ENCODE measurements around the gene OR6C74. TPM values are rescaled to one million over a fixed set of nuclear protein-coding genes. Genes with fewer than 3 reads are reported as not detected.

Gene OR6C74
- total RNA-seq, 1 experiment from 2014 or later = not detected

DNA sequence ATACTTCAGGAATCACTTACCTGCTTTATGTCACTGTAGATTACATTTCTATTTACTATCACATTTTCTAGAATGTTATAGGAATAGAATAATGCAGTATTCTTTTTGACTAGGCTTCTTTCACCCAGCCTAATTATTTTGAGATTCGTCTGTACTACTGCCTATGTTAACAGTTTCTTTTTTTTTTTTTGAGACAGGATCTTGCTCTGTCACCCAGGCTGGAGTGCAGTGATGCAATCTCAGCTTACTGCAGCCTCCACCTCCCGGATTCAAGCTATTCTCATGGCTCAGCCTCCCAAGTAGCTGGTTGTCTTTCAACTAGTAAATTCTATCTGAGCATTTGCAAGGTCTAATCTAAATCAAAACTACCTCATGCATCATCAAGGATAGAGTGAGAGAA, 45.6 kb downstream of the OR6C74 start:
- Mint-ChIP-seq H3K36me3 (no peaks in the 10 kb centered on the region), H3K27me3 (ENCODE audit: low read depth) (no peaks in the 10 kb centered on the region), H3K4me3 (no peak overlapping the region), H3K27ac (no peak overlapping the region), H3K4me1 (no peaks in the 10 kb centered on the region), H3K9me3 (peaks cover 7% of the 10 kb centered on the region)
- ChIA-PET POLR2A (no interaction called here), CTCF (no interaction called here)
- no peak for DNase-seq (ENCODE audit: low spot score)
- no peak for TF ChIP-seq ZNF317 (CRISPR knock-in tag; IDR thresholded peaks at IDR 0.05; ENCODE audit: borderline replicate concordance, low read depth)
- TF ChIP-seq NR2C2 (CRISPR knock-in tag; IDR thresholded peaks at IDR 0.05) = no peak
- no peak for TF ChIP-seq IRF2 (CRISPR knock-in tag; IDR thresholded peaks at IDR 0.05; ENCODE audit: borderline replicate concordance, low read depth)
- no peak for TF ChIP-seq RORB (CRISPR knock-in tag; IDR thresholded peaks at IDR 0.05)
- no peak for TF ChIP-seq JAZF1 (CRISPR knock-in tag; IDR thresholded peaks at IDR 0.05)
- no peak for TF ChIP-seq TEAD4 (CRISPR knock-in tag; IDR thresholded peaks at IDR 0.05)
- TF ChIP-seq TEAD1 (CRISPR knock-in tag; IDR thresholded peaks at IDR 0.05) = no peak
- no peak for TF ChIP-seq USF2 (CRISPR knock-in tag; IDR thresholded peaks at IDR 0.05)
- TF ChIP-seq IRF1 (CRISPR knock-in tag; IDR thresholded peaks at IDR 0.05) = no peak
- TF ChIP-seq, protein P1, sequence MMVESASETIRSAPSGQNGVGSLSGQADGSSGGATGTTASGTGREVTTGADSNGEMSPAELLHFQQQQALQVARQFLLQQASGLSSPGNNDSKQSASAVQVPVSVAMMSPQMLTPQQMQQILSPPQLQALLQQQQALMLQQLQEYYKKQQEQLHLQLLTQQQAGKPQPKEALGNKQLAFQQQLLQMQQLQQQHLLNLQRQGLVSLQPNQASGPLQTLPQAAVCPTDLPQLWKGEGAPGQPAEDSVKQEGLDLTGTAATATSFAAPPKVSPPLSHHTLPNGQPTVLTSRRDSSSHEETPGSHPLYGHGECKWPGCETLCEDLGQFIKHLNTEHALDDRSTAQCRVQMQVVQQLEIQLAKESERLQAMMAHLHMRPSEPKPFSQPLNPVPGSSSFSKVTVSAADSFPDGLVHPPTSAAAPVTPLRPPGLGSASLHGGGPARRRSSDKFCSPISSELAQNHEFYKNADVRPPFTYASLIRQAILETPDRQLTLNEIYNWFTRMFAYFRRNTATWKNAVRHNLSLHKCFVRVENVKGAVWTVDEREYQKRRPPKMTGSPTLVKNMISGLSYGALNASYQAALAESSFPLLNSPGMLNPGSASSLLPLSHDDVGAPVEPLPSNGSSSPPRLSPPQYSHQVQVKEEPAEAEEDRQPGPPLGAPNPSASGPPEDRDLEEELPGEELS (CRISPR knock-in tag; IDR thresholded peaks at IDR 0.05) = no peak
- no peak for TF ChIP-seq ZNF396 (CRISPR knock-in tag; IDR thresholded peaks at IDR 0.05; ENCODE audit: borderline replicate concordance)
- no peak for TF ChIP-seq AFF4 (CRISPR knock-in tag; IDR thresholded peaks at IDR 0.05; ENCODE audit: borderline replicate concordance)
- no peak for TF ChIP-seq PRRX2 (CRISPR knock-in tag; IDR thresholded peaks at IDR 0.05)
- TF ChIP-seq STAT6 (CRISPR knock-in tag; conservative IDR thresholded peaks at IDR 0.05; ENCODE audit: low read depth) = no peak
- no peak for ATAC-seq

Other genes starting within 250 kb of the OR6C74 start
- not detected in 3 replicates for gene NEUROD4, start 224.6 kb upstream of the OR6C74 start, total RNA-seq (2021)
- gene OR9K2, start 118.2 kb upstream of the OR6C74 start, total RNA-seq (2021) = not detected in 3 replicates
- gene OR10A7, start 23.6 kb upstream of the OR6C74 start, total RNA-seq (2021) = not detected in 3 replicates
- gene OR6C6, start 52.0 kb downstream of the OR6C74 start, total RNA-seq (2021) = not detected in 3 replicates
- gene OR6C1, start 69.7 kb downstream of the OR6C74 start, total RNA-seq (2021) = not detected in 3 replicates
- gene OR6C3, start 86.1 kb downstream of the OR6C74 start, total RNA-seq (2021) = not detected in 3 replicates
- not detected in 3 replicates for gene OR6C75, start 118.4 kb downstream of the OR6C74 start, total RNA-seq (2021)
- gene OR6C65, start 155.9 kb downstream of the OR6C74 start, total RNA-seq (2021) = not detected in 3 replicates
- not detected in 3 replicates for gene OR6C76, start 181.6 kb downstream of the OR6C74 start, total RNA-seq (2021)
- not detected in 3 replicates for gene OR6C2, start 199.5 kb downstream of the OR6C74 start, total RNA-seq (2021)
- gene OR6C70, start 225.5 kb downstream of the OR6C74 start, total RNA-seq (2021) = not detected in 3 replicates
- gene OR6C68, start 247.8 kb downstream of the OR6C74 start, total RNA-seq (2021) = not detected in 3 replicates

Data from WTC11 (cell line).